GM12801 (cell line): ENCODE results near the gene MEF2A.

Experiments
- CTCF ChIP-seq: IDR thresholded peaks from one replicate; pipeline ENCODE4 v1.5.1; 2011; ENCODE audit warnings: control low read depth; ENCODE audit not compliant: insufficient read length; ENCODE audit errors: extremely low read depth

Gene MEF2A

GRCh38 chr15:99618941-99619411 lies 53.2 kb downstream of the MEF2A start:
- no peak for TF ChIP-seq CTCF

- no peak for TF ChIP-seq CTCF
These were observed 53.9 kb downstream of the MEF2A start for GRCh38 chr15:99619712-99620111.

GRCh38 chr15:99620178-99620577 lies 54.4 kb downstream of the MEF2A start:
- TF ChIP-seq CTCF: no peak

GRCh38 chr15:99621767-99622166 lies 56.0 kb downstream of the MEF2A start:
- no peak for TF ChIP-seq CTCF

GRCh38 chr15:99628374-99629001 lies 62.7 kb downstream of the MEF2A start:
- no peak for TF ChIP-seq CTCF

GRCh38 chr15:99630607-99631131 lies 64.9 kb downstream of the MEF2A start:
- no peak for TF ChIP-seq CTCF

- TF ChIP-seq CTCF: no peak
These were observed 65.5 kb downstream of the MEF2A start for GRCh38 chr15:99631255-99631654.
